ENCODE data around the gene BCL11A.

The BCL11A gene

DNA sequence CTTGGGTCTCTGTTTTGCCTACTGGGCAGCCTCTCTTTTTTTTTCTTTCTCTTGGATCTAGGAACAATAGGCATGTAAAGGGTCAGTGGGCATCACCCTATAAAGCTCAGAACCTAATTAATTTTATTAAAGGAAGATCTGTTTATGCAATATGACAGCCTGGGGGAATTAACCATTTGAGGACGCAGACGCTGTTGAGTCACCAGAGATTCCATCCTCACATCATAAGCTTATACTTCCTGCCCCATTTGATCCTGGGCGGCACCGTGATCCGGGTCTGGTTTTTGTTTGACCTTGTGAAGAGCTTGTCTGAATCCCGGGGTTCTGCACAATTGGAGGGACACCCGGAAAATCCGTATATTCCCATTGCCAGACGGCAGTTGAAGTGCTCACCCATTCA lies 16.8 kb upstream of the BCL11A start:
- TF ChIP-seq ZNF274 (IDR thresholded peaks at IDR 0.05; ENCODE audit: low read depth, low read length), result no peak
- H3K4me3 ChIP-seq (ENCODE audit: low read length), result no peak overlapping the region; the same call in 1 of the 2 replicates

DNA sequence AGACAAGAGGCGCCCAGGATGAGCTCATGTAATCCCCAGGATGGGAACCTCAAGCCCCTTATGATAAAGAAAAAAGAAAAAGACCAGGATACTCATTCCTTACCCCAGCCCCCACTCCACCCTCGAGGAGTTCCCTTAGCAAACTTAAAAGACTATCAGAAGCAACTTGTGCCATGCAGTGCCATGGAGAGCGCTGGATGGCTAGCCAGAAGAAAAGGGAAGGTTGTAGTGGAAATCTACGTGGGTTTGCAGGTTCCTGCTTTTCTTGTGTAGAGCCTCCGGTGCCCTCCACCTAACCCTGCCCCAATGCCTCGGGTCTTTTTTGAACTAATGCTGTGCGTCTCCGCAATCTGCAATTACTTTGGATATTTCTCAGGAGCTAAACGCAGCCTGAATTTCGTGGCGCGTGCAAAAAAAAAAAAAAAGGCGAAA lies 16.2 kb upstream of the BCL11A start:
- H3K4me3 ChIP-seq (ENCODE audit: low read length), result peak overlapping the region; percentile 44
- TF ChIP-seq ZNF274 (IDR thresholded peaks at IDR 0.05; ENCODE audit: low read depth, low read length), result no peak

DNA sequence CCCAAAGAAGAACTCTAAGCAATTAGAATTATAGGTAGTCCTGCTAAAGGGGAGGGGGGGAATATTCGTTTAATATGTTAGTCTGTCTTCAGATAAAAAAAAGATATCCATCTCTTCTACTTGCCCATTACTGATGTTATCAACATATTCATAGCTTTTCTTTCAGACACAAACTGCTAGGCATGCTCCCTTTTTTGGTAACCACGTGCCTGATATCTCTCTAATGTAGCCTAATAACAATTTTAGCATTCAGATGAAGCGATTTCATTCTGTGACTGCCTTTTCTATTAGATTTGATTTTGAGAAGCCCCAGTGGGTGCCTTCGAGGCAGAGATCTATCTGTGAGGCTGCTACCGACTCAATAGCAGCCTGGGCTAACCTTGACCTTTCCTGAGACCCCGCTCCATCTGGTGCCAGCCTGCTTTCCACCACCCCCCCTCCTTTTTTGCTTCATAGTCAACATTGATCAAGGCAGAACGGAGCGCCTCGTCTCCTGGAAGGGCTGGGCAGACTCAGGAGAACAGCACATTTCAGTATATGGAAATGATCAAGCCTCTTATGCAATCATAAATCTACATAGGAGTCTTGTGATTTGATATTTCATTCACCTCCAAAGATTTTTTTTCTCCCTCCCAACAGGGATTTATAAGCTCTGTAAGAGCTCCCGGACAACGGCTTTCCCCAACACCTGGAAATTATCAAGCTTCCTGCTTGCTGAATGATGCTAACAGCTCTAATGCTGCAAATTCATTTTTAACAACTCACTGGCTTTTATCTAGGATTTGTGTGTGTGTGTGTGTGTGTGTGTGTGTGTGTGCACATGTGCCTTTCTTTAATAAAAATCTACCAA lies 14.7 kb upstream of the BCL11A start:
- no peak overlapping the region for H3K4me3 ChIP-seq (ENCODE audit: low read length)
- TF ChIP-seq ZNF274 (IDR thresholded peaks at IDR 0.05; ENCODE audit: low read depth, low read length), result no peak

DNA sequence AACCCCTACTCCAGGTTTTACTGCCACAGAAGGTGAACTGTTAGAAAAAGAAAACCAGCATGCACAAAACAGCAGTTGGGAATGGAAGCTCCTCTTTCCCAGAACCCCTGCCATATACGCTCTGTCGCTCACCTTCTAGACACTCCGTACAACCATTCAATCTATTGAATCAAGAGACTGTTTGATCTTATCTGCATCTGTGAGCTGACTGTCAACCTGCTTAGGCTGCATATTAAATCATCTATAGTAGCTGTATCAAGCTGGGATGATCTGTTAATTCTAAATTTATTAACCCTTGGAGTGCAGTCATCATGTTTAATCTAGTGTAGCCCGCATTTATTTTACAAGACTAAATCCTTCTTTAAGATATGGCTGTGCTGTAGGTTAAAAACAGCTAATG lies 13.6 kb upstream of the BCL11A start:
- H3K4me3 ChIP-seq (ENCODE audit: low read length), result no peak overlapping the region
- no peak for TF ChIP-seq ZNF274 (IDR thresholded peaks at IDR 0.05; ENCODE audit: low read depth, low read length)

DNA sequence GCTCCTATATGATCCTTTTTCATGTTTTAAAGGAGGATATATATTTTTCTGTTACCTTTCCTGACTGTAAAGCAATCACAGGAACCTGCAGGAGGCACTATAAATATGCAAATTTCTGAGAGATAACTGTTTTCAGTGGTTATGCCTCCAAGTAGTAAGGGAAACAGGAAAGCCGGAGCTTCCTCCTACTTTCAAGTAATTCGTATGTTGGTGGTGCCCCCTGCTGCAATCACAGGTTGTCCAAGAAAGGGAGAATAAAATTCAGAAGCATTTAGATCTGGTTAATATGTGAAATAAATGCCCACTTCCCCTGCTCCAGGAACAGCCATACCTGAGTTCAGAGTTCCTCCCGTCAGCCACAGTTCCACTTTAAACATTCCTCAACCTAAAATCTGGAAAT lies 12.0 kb upstream of the BCL11A start:
- no peak overlapping the region for H3K4me3 ChIP-seq (ENCODE audit: low read length)

DNA sequence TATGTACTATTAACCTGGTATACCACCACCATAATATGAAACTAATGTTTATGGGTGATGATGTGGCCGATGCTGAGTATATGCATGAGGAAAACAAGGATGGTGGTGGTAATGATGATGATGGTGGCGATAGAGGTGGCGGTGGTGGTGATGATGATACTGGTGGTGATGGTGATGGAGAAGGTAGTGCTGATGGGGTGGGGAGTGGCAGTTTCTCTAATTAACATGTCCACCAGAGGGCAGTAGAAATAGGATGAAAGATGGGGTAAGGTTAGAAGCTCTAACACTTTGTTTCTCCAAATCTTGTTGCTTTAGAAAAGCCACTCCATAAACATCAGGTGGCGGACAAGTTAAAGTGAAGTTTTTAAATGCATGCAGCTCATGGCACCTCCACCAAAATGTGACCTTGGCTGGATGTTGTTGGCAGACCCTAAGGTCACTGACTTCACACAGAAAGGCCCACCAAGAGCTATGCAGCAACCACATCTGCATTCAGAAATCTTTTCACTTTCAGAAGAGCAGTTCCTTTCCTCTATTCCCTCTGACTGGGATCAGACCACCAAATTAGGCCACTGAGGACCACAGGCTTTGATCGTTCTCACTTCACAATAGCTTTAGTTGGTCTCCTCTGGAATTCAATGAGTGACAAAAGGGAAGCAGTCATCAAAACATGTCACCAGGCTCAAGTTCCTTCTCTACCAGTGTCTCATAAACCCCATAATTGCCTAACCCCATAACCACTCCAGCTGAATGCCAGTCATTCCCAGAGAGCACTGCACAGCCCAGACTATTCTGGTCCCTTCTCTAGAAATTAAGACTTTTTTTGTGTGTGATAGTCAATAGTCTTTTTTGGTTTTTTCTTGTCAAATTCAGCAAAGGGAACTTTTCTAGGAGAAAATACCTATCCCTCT lies 7.5 kb upstream of the BCL11A start:
- H3K4me3 ChIP-seq (ENCODE audit: low read length), result no peak overlapping the region
- no peak for TF ChIP-seq ZNF274 (IDR thresholded peaks at IDR 0.05; ENCODE audit: low read depth, low read length)

More for the DNA sequence above, 12.0 kb upstream of the BCL11A start:
- TF ChIP-seq ZNF274 (IDR thresholded peaks at IDR 0.05; ENCODE audit: low read depth, low read length), result no peak

DNA sequence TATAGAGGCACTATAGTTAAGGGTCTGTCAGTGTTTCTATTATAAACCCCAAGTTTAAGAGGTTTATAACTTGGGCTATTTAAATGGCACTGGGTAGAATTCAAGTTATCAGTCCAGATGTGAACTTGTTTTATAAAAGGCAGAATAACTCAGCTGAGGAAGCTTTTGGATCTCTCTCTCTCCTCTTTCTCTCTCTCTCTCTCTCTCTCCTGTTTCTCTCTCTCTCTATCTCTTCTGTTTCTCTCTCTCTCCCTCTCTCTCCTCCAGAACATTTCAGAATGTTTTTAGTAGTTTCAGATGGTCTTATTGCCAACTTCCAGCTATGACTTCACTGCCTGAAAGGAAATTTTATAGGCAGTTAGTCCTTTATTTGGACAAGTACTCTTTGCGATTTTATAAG lies 6.4 kb upstream of the BCL11A start:
- no peak for TF ChIP-seq ZNF274 (IDR thresholded peaks at IDR 0.05; ENCODE audit: low read depth, low read length)
- no peak overlapping the region for H3K4me3 ChIP-seq (ENCODE audit: low read length)

DNA sequence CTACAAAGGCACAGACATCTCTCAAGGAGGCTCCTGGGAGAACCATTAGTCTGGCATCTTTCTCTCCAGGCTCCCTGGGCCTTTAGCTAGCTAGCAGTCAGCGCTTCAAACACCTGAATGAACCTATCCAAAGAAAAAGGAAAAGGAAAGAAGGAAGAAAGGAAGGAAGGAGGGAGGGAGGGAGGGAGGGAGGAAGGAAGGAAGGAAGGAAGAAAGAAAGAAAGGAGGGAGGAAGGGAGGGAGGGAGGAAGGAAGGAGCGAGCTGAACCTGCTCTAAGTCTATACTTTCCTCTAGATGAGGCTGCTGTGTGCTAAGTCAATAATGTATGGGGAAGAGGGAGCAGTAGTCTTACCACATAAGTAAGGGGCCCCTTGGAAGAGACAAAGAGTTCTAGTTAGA lies 5.1 kb upstream of the BCL11A start:
- no peak overlapping the region for H3K4me3 ChIP-seq (ENCODE audit: low read length)
- TF ChIP-seq ZNF274 (IDR thresholded peaks at IDR 0.05; ENCODE audit: low read depth, low read length), result no peak

DNA sequence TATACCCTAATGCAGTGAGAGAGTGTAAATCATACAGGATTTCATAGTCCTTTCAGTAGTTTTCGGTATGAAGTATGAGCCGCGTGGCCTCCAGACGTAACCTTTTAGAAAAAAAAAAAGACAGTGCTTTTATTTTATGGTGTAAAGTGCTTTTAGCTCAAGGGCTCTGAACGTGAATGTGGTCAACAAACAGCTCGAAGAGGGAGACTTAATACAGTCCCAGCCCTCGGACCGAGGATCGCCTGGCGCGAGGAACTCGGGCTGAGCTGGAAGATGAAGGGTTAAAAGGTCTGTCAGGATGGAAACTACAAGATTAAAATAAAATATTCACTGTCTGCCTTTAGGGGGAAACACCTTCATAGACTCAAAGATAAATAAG lies 4.0 kb upstream of the BCL11A start:
- no peak for TF ChIP-seq ZNF274 (IDR thresholded peaks at IDR 0.05; ENCODE audit: low read depth, low read length)

DNA sequence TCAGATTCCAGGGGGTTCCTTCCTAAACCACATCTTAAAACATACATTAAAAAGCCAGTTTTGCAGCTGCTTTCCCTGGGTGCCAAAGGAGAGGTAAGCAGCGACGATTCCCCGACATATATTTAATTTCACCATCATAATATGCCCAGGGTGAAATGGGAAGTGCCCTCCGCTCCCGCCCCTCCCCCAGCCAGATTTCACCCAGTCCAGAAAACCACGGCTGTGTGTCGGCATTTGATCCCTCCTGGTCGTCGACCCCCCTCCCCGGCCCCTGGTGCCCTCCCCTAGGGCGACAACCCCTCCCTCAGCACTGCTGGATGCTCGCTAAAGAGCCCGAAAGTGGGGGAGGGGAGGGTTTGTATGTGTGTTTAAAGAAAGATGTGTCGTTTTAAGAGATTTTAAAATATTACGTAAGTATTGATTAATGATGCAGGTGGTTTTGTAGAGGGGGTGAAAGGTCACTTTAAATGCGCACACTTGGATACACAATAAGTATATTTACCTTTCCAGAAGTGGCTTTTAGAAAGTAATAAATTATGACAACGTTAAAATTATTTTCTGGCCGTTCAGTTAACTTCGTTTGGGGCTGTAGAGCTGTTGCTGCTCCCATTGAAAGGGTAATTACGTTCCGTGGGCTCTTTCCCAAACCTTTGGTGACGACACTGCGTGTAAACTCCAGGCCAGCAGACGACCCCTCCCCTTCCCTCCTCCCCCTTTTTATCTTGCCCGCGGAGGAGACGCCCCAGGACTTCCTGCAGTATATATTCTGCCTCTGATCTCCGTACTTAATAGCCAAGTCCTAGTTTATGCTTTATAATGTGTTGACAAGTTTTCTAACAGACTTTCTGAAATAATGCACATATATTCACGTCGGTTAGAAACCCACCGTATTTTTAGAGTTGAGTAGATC lies 3.4 kb upstream of the BCL11A start:
- no peak for TF ChIP-seq ZNF274 (IDR thresholded peaks at IDR 0.05; ENCODE audit: low read depth, low read length)
- H3K4me3 ChIP-seq (ENCODE audit: low read length), result peak overlapping the region; percentile 64

More for the DNA sequence above, 4.0 kb upstream of the BCL11A start:
- H3K4me3 ChIP-seq (ENCODE audit: low read length), result peak overlapping the region; percentile 64

DNA sequence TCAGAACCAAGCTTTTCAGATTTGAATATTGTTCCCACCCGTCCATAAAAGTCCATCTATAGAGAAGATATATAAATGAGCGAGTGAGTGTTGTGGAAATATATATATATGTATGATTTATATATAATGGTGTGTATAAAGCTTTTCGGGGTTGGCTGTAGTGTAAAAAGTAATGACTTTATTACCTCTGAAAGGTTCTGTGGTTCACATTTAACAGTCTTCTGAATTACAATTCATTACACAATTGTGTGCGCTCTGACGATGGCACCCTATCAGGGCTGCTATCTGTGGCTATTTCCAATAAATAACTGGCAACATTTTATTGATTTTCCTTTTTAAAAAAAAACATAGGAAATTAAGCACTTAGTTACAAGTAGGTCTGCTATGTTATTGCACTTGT lies 2.7 kb upstream of the BCL11A start:
- no peak for TF ChIP-seq ZNF274 (IDR thresholded peaks at IDR 0.05; ENCODE audit: low read depth, low read length)
- H3K4me3 ChIP-seq (ENCODE audit: low read length), result no peak overlapping the region; the same call in 1 of the 2 replicates

DNA sequence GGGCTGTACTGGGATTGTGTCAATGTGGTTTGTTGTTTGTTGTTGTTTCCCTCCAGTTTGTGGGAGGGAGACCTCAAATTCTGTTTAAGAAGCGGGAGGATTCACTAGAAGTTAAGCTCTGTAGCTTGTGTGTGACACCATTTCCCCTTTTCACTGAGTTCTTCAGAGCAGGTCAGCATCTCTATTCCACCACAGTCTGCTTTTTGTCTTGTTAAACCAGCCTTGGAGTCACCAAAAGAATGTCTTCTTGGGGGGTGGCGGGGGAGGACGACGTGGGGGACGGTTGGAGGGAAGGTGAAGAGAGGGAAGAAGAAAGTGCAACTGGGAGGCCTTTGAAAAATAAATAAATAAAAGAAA lies 2.3 kb upstream of the BCL11A start:
- peak overlapping the region; percentile 72 for H3K4me3 ChIP-seq (ENCODE audit: low read length)
- no peak for TF ChIP-seq ZNF274 (IDR thresholded peaks at IDR 0.05; ENCODE audit: low read depth, low read length)

DNA sequence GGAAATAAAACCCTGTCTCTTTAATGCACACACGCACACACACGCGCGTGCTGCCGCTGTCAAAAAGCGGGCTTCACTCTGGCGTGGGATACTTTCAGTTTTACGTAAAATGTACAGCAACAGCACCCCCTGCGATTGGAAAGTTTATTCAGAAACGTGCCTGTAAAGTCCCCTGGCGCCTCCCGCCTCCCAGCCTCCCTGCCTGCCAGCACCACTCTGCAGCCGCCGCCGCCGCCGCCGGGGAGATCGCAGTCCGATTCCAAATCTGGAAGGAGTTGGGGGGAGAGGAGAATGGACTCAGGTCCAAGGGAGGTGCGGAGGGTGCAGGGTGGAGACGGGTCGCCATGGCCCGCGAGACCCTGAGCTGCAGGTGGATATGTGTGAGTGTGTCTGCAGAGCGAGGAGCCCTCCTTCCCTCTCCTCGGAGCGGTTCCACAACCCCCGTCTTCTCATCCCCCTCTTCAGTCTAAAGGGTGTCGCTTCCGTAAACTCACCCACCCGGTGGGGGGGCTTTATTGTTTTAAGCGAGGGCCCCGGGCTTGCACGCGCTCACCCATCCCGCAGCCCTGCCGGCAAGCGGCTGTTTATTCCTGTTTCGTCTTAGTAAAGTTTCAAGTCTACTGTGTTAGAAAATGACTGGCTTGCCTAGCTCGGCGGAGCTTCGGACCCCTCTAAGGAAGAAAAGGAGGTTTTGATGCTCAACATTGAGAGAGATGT lies 1.8 kb upstream of the BCL11A start:
- no peak for TF ChIP-seq ZNF274 (IDR thresholded peaks at IDR 0.05; ENCODE audit: low read depth, low read length)
- H3K4me3 ChIP-seq (ENCODE audit: low read length), result peak overlapping the region; percentile 72

Measured in GM08714 (cell line).